GM23338 (cell line): ENCODE results near the gene FLNB. TPM values are rescaled to one million over a fixed set of nuclear protein-coding genes. Genes with fewer than 3 reads are reported as not detected.
A peak's percentile ranks its signal among the peaks of the same experiment; 100 is the strongest.

ENCODE experiments used
- ATAC-seq: fragments of 200-7000 bp; cut with Tn5 transposase; 3 replicates; pipeline ENCODE4 v1.9.1; 2020
- DNase-seq: peaks from one replicate; pipeline ENCODE4 v3.0.0-alpha.2; 2015; ENCODE audit warnings: low spot score
- H2AFZ ChIP-seq: fragments of 200-600 bp; sonication (generic); 2 replicates; pipeline ENCODE4 v1.8.0; 2016; ENCODE audit warnings: antibody characterized with exemption, mild to moderate bottlenecking, moderate library complexity
- H3F3A ChIP-seq: fragments of 200-600 bp; sonication (generic); replicated peaks from 2 replicates; pipeline ENCODE4 v1.8.0; 2017; ENCODE audit warnings: antibody characterized with exemption, mixed run types, low read depth
- H3K27ac ChIP-seq: fragments of 200-600 bp; sonication (generic); 2 replicates; pipeline ENCODE4 v1.6.1; 2016; ENCODE audit warnings: low read depth
- H3K27me3 ChIP-seq: fragments of 200-600 bp; sonication (generic); 2 replicates; pipeline ENCODE4 v1.8.0; 2016; ENCODE audit warnings: mild to moderate bottlenecking, mixed run types, moderate library complexity; ENCODE audit not compliant: insufficient read depth
- H3K36me3 ChIP-seq: fragments of 200-600 bp; sonication (generic); 2 replicates; pipeline ENCODE4 v1.8.0; 2016; ENCODE audit warnings: mild to moderate bottlenecking; ENCODE audit not compliant: insufficient read depth
- H3K4me1 ChIP-seq: fragments of 200-600 bp; sonication (generic); 2 replicates; pipeline ENCODE4 v1.8.0; 2016; ENCODE audit warnings: mild to moderate bottlenecking, moderate library complexity; ENCODE audit not compliant: insufficient read depth
- H3K4me2 ChIP-seq: fragments of 200-600 bp; sonication (generic); 2 replicates; pipeline ENCODE4 v1.7.1; 2017; ENCODE audit warnings: mixed run types
- H3K4me3 ChIP-seq: fragments of 200-600 bp; sonication (generic); 2 replicates; pipeline ENCODE4 v1.6.1; 2016; ENCODE audit warnings: mixed run types
- H3K79me2 ChIP-seq: fragments of 200-600 bp; sonication (generic); replicated peaks from 2 replicates; pipeline ENCODE4 v1.8.0; 2017; ENCODE audit warnings: mild to moderate bottlenecking; ENCODE audit not compliant: insufficient read depth
- H3K9me2 ChIP-seq: fragments of 200-600 bp; sonication (generic); 2 replicates; pipeline ENCODE4 v1.8.0; 2017; ENCODE audit not compliant: insufficient read depth
- H4K20me1 ChIP-seq: fragments of 200-600 bp; sonication (generic); replicated peaks from 2 replicates; pipeline ENCODE4 v1.8.0; 2017; ENCODE audit warnings: mild to moderate bottlenecking; ENCODE audit not compliant: insufficient read depth
- H3K27ac Mint-ChIP-seq: 2 replicates; pipeline ENCODE4 v1.8.0; 2020; ENCODE audit warnings: inconsistent platforms, mild to moderate bottlenecking, moderate library complexity, mixed read lengths
- H3K27me3 Mint-ChIP-seq: 3 replicates; pipeline ENCODE4 v1.8.0; 2022; ENCODE audit warnings: low read depth, mild to moderate bottlenecking, moderate library complexity, mixed read lengths, inconsistent platforms; ENCODE audit not compliant: insufficient read depth, poor library complexity
- H3K36me3 Mint-ChIP-seq: 3 replicates; pipeline ENCODE4 v1.8.0; 2021; ENCODE audit warnings: low read depth, mild to moderate bottlenecking, inconsistent platforms, moderate library complexity, mixed read lengths
- H3K4me1 Mint-ChIP-seq: 3 replicates; pipeline ENCODE4 v1.8.0; 2020; ENCODE audit warnings: mild to moderate bottlenecking, inconsistent platforms, mixed read lengths
- H3K4me3 Mint-ChIP-seq: 3 replicates; pipeline ENCODE4 v1.8.0; 2021; ENCODE audit warnings: moderate library complexity, mild to moderate bottlenecking, inconsistent platforms, mixed read lengths
- H3K9me3 Mint-ChIP-seq: 3 replicates; pipeline ENCODE4 v1.8.0; 2020; ENCODE audit warnings: moderate library complexity, mild to moderate bottlenecking, inconsistent platforms, mixed read lengths
- CTCF ChIP-seq, 2 experiments: fragments of 200-600 bp in 1 of 2; sonication (generic) in 1 of 2; conservative IDR thresholded peaks; 2 replicates each; pipeline versions ENCODE4 v1.5.1 to v1.6.1; 2016 to 2017; ENCODE audit warnings: antibody characterized with exemption in 2 of 2, low read depth in 2 of 2, mild to moderate bottlenecking in 2 of 2, moderate library complexity in 1 of 2
- JUNB ChIP-seq: IDR thresholded peaks from one replicate; pipeline ENCODE4 v1.6.1; 2016; ENCODE audit warnings: antibody characterized with exemption; ENCODE audit not compliant: unreplicated experiment
- NANOG ChIP-seq: IDR thresholded peaks from 2 replicates; pipeline ENCODE4 v1.6.1; 2016; ENCODE audit warnings: antibody characterized with exemption, borderline replicate concordance
- POLR2AphosphoS5 ChIP-seq: IDR thresholded peaks from 2 replicates; pipeline ENCODE4 v1.6.1; 2016; ENCODE audit warnings: antibody characterized with exemption, low read depth
- REST ChIP-seq: IDR thresholded peaks from one replicate; pipeline ENCODE4 v1.6.1; 2018; ENCODE audit warnings: antibody characterized with exemption; ENCODE audit not compliant: unreplicated experiment
- STAT1 ChIP-seq: IDR thresholded peaks from one replicate; pipeline ENCODE4 v1.6.1; 2016; ENCODE audit warnings: antibody characterized with exemption; ENCODE audit not compliant: unreplicated experiment
- ZNF331 ChIP-seq: fragments of 250-450 bp; sonication (Bioruptor Pico); IDR thresholded peaks from 2 replicates; pipeline ENCODE4 v1.5.0; 2020; ENCODE audit warnings: low read depth, mild to moderate bottlenecking, moderate library complexity
- polyA plus RNA-seq: library from polyadenylated mRNA; unstranded; fragments of >200 nt; fragmentation: Nextera tagmentation; extraction: Ambion mirVana; gene quantifications from 2 replicates; pipeline ENCODE4 v1.2.1, GENCODE V29; 2016
- total RNA-seq: library from RNA; depleted of rRNA; stranded (reverse); fragments of >200 nt; shearing (Covaris generic); gene quantifications from 2 replicates; pipeline ENCODE4 v1.2.3, GENCODE V29; 2014

FLNB gene
- total and polyA plus RNA-seq, 2 experiments from 2014 or later = 39.7 to 179 TPM

GRCh38 chr3:58066842-58067241 lies 58.6 kb downstream of the FLNB start:
- H3K4me1 ChIP-seq = peaks cover 38% of the 10 kb centered on the region
- H3K4me3 ChIP-seq = no peak overlapping the region
- H3K4me2 ChIP-seq = no peak overlapping the region
- no peaks in the 10 kb centered on the region; the same call in 1 of the 2 replicates for H3F3A ChIP-seq
- H4K20me1 ChIP-seq = peaks cover 21% of the 10 kb centered on the region
- peak overlapping the region; percentile 43; the same call in 1 of the 2 replicates for H3K27ac Mint-ChIP-seq
- peaks cover 49% of the 10 kb centered on the region for H3K4me1 Mint-ChIP-seq
- no peaks in the 10 kb centered on the region for H3K9me2 ChIP-seq
- no peak overlapping the region for H3K4me3 Mint-ChIP-seq
- TF ChIP-seq NANOG (no peak), REST (no peak), POLR2AphosphoS5 (no peak), STAT1 (no peak)
- no peak overlapping the region for H3K27ac ChIP-seq
- DNase-seq (no peak), ATAC-seq (no peak)
- H3K36me3 ChIP-seq = no peaks in the 10 kb centered on the region; the same call in 1 of the 2 replicates
- H2AFZ ChIP-seq = no peak overlapping the region
- peaks cover 4% of the 10 kb centered on the region for H3K27me3 Mint-ChIP-seq
- H3K27me3 ChIP-seq = no peaks in the 10 kb centered on the region
- H3K79me2 ChIP-seq = peaks cover 98% of the 10 kb centered on the region
- H3K9me3 Mint-ChIP-seq = no peaks in the 10 kb centered on the region
- H3K36me3 Mint-ChIP-seq = no peaks in the 10 kb centered on the region

GRCh38 chr3:58068122-58068809 lies 60.0 kb downstream of the FLNB start:
- Mint-ChIP-seq H3K9me3 (no peaks in the 10 kb centered on the region), H3K4me1 (peaks cover 39% of the 10 kb centered on the region), H3K36me3 (no peaks in the 10 kb centered on the region), H3K4me3 (no peak overlapping the region), H3K27me3 (no peaks in the 10 kb centered on the region), H3K27ac (peak overlapping the region; percentile 7; the same call in 1 of the 2 replicates)
- H3K27ac ChIP-seq = no peak overlapping the region
- no peak overlapping the region for H3K4me3 ChIP-seq
- H3K79me2 ChIP-seq = peaks cover 98% of the 10 kb centered on the region
- DNase-seq (no peak), ATAC-seq (no peak)
- H3K4me1 ChIP-seq = peaks cover 30% of the 10 kb centered on the region
- H3K27me3 ChIP-seq = no peaks in the 10 kb centered on the region
- no peaks in the 10 kb centered on the region for H3K9me2 ChIP-seq
- H3K36me3 ChIP-seq = no peaks in the 10 kb centered on the region; the same call in 1 of the 2 replicates
- H4K20me1 ChIP-seq = peaks cover 21% of the 10 kb centered on the region
- no peak overlapping the region for H3K4me2 ChIP-seq
- H3F3A ChIP-seq = no peaks in the 10 kb centered on the region
- H2AFZ ChIP-seq = no peak overlapping the region
- TF ChIP-seq REST (no peak), JUNB (no peak), CTCF (conservative IDR thresholded peaks at IDR 0.05; ENCODE audit: low read depth in 2 of 2) (no peak), ZNF331 (CRISPR knock-in tag) (no peak), POLR2AphosphoS5 (no peak)
